ENCODE measurements around the gene BSG. TPM values are rescaled to one million over a fixed set of nuclear protein-coding genes. Genes with fewer than 3 reads are reported as not detected.

BSG gene
- total RNA-seq, 2 experiments from 2014 or later, result 165 to 175 TPM

- CTCF ChIA-PET, result interaction anchor here (1.7 kb wide), 1 partner anchor 8 kb away, joined by 8 read pairs; no protein-coding TSS in a partner anchor
- Mint-ChIP-seq H3K27ac (no peak overlapping the region), H3K27me3 (no peaks in the 10 kb centered on the region), H3K36me3 (ENCODE audit: low read depth) (peaks cover 6% of the 10 kb centered on the region), H3K9me3 (ENCODE audit: low read depth) (no peaks in the 10 kb centered on the region), H3K4me3 (no peak overlapping the region), H3K4me1 (peaks cover 34% of the 10 kb centered on the region)
- POLR2A ChIA-PET, result no interaction called here
- DNase-seq, result no peak
- intact Hi-C loops (cut with DNase I, micrococcal nuclease), result no loop called here
- no peak for ATAC-seq
Observed at GRCh38 chr19:575527-576506, 3.4 kb downstream of the BSG start.

- no peaks in the 10 kb centered on the region for H3K27me3 Mint-ChIP-seq
- H3K4me3 Mint-ChIP-seq, result no peak overlapping the region
- H3K9me3 Mint-ChIP-seq (ENCODE audit: low read depth), result no peaks in the 10 kb centered on the region
- peaks cover 3% of the 10 kb centered on the region for H3K36me3 Mint-ChIP-seq (ENCODE audit: low read depth)
- ChIA-PET POLR2A (no interaction called here), CTCF (interaction anchor here (0.7 kb wide), 1 partner anchor 262 kb away, joined by 3 read pairs; no protein-coding TSS in a partner anchor)
- H3K4me1 Mint-ChIP-seq, result peaks cover 27% of the 10 kb centered on the region
- ATAC-seq, result no peak
- intact Hi-C loops (cut with DNase I, micrococcal nuclease), result no loop called here
- DNase-seq, result no peak
- H3K27ac Mint-ChIP-seq, result no peak overlapping the region
Observed at GRCh38 chr19:576768-577438, 4.5 kb downstream of the BSG start.

- ChIA-PET POLR2A (no interaction called here), CTCF (no interaction called here)
- H3K27me3 Mint-ChIP-seq, result no peaks in the 10 kb centered on the region
- H3K36me3 Mint-ChIP-seq (ENCODE audit: low read depth), result peaks cover 3% of the 10 kb centered on the region
- intact Hi-C loops (cut with DNase I, micrococcal nuclease), result no loop called here
- no peak overlapping the region for H3K27ac Mint-ChIP-seq
- peaks cover 27% of the 10 kb centered on the region for H3K4me1 Mint-ChIP-seq
- ATAC-seq, result no peak
- no peak for DNase-seq
- no peak overlapping the region for H3K4me3 Mint-ChIP-seq
- H3K9me3 Mint-ChIP-seq (ENCODE audit: low read depth), result no peaks in the 10 kb centered on the region
Observed at GRCh38 chr19:577439-578392, 5.3 kb downstream of the BSG start.

- Mint-ChIP-seq H3K27me3 (no peaks in the 10 kb centered on the region), H3K36me3 (ENCODE audit: low read depth) (peaks cover 6% of the 10 kb centered on the region), H3K27ac (no peak overlapping the region), H3K4me1 (peaks cover 23% of the 10 kb centered on the region), H3K4me3 (no peak overlapping the region), H3K9me3 (ENCODE audit: low read depth) (no peaks in the 10 kb centered on the region)
- ATAC-seq, result no peak
- CTCF ChIA-PET, result no interaction called here
- DNase-seq, result no peak
- POLR2A ChIA-PET, result interaction anchor here (0.6 kb wide), 1 partner anchor 1599 kb away, joined by 4 read pairs; no protein-coding TSS in a partner anchor
- intact Hi-C loops (cut with DNase I, micrococcal nuclease), result no loop called here
Observed at GRCh38 chr19:579111-579841, 6.9 kb downstream of the BSG start.

- Mint-ChIP-seq H3K9me3 (ENCODE audit: low read depth) (no peaks in the 10 kb centered on the region), H3K36me3 (ENCODE audit: low read depth) (peaks cover 6% of the 10 kb centered on the region), H3K4me3 (no peak overlapping the region), H3K4me1 (peaks cover 18% of the 10 kb centered on the region), H3K27ac (no peak overlapping the region), H3K27me3 (no peaks in the 10 kb centered on the region)
- intact Hi-C loops (cut with DNase I, micrococcal nuclease), result loop anchor here in 1 of 2 experiments (10.0 kb wide), 1 partner anchor 155 kb away; no protein-coding TSS in a partner anchor
- no peak for DNase-seq
- CTCF ChIA-PET, result no interaction called here
- no peak for ATAC-seq
- POLR2A ChIA-PET, result no interaction called here
Observed at GRCh38 chr19:579842-580155, 7.4 kb downstream of the BSG start.

GRCh38 chr19:580274-580835 lies 8.0 kb downstream of the BSG start:
- intact Hi-C loops (cut with DNase I, micrococcal nuclease), result loop anchor here in 1 of 2 experiments (10.0 kb wide), 1 partner anchor 154 kb away; no protein-coding TSS in a partner anchor
- no peak for DNase-seq
- POLR2A ChIA-PET, result no interaction called here
- Mint-ChIP-seq H3K27ac (no peak overlapping the region), H3K4me1 (peaks cover 13% of the 10 kb centered on the region), H3K9me3 (ENCODE audit: low read depth) (no peaks in the 10 kb centered on the region), H3K36me3 (ENCODE audit: low read depth) (peaks cover 3% of the 10 kb centered on the region), H3K27me3 (no peaks in the 10 kb centered on the region), H3K4me3 (no peak overlapping the region)
- CTCF ChIA-PET, result no interaction called here
- no peak for ATAC-seq

- POLR2A ChIA-PET, result no interaction called here
- CTCF ChIA-PET, result no interaction called here
- no peaks in the 10 kb centered on the region for H3K9me3 Mint-ChIP-seq (ENCODE audit: low read depth)
- peaks cover 4% of the 10 kb centered on the region for H3K27me3 Mint-ChIP-seq
- no peak for DNase-seq
- H3K4me1 Mint-ChIP-seq, result peaks cover 5% of the 10 kb centered on the region
- no peak overlapping the region for H3K27ac Mint-ChIP-seq
- H3K4me3 Mint-ChIP-seq, result no peak overlapping the region
- H3K36me3 Mint-ChIP-seq (ENCODE audit: low read depth), result peaks cover 3% of the 10 kb centered on the region
- no peak for ATAC-seq
- intact Hi-C loops (cut with DNase I, micrococcal nuclease), result loop anchor here (2.0 to 10.0 kb wide), 2 partner anchors 75 to 153 kb away; no protein-coding TSS in a partner anchor
Observed at GRCh38 chr19:581399-582111, 9.2 kb downstream of the BSG start.

- H3K4me1 Mint-ChIP-seq, result peaks cover 2% of the 10 kb centered on the region
- H3K27me3 Mint-ChIP-seq, result peaks cover 4% of the 10 kb centered on the region
- DNase-seq (no peak), ATAC-seq (no peak)
- H3K27ac Mint-ChIP-seq, result no peak overlapping the region
- peaks cover 3% of the 10 kb centered on the region for H3K36me3 Mint-ChIP-seq (ENCODE audit: low read depth)
- no peaks in the 10 kb centered on the region for H3K9me3 Mint-ChIP-seq (ENCODE audit: low read depth)
- intact Hi-C loops (cut with DNase I, micrococcal nuclease), result loop anchor here (2.0 to 10.0 kb wide), 2 partner anchors 74 to 152 kb away; no protein-coding TSS in a partner anchor
- no peak overlapping the region for H3K4me3 Mint-ChIP-seq
- ChIA-PET POLR2A (no interaction called here), CTCF (interaction anchor here (0.6 kb wide), 1 partner anchor 15 kb away, joined by 3 read pairs; no protein-coding TSS in a partner anchor)
Observed at GRCh38 chr19:582497-583197, 10.3 kb downstream of the BSG start.

- peaks cover 8% of the 10 kb centered on the region for H3K27me3 Mint-ChIP-seq
- no peak for ATAC-seq
- POLR2A ChIA-PET, result no interaction called here
Observed at GRCh38 chr19:583198-583967, 11.0 kb downstream of the BSG start.

More at GRCh38 chr19:583198-583967, 11.0 kb downstream of the BSG start:
- Mint-ChIP-seq H3K9me3 (ENCODE audit: low read depth) (no peaks in the 10 kb centered on the region), H3K4me3 (no peak overlapping the region), H3K4me1 (peaks cover 2% of the 10 kb centered on the region), H3K27ac (no peak overlapping the region), H3K36me3 (ENCODE audit: low read depth) (peaks cover 3% of the 10 kb centered on the region)
- CTCF ChIA-PET, result interaction anchor here (0.6 to 1.2 kb wide), 3 partner anchors 9 to 320 kb away, joined by 3 to 8 read pairs (median 4); no protein-coding TSS in a partner anchor
- intact Hi-C loops (cut with DNase I, micrococcal nuclease), result loop anchor here (2.0 to 10.0 kb wide), 2 partner anchors 73 to 151 kb away; no protein-coding TSS in a partner anchor
- no peak for DNase-seq

All from activated CD4-positive, alpha-beta T cell treated with anti-CD3 and anti-CD28 coated beads for 36 hours (primary cell).